ENCODE data around the gene CBY2. TPM values are rescaled to one million over a fixed set of nuclear protein-coding genes. Genes with fewer than 3 reads are reported as not detected.

Gene CBY2
- total RNA-seq, 1 experiment from 2014 or later: not detected

Other genes starting within 250 kb of the CBY2 start
- gene COG3, start 237.4 kb upstream of the CBY2 start, total RNA-seq (2014; rRNA removed; shearing (Covaris generic); ENCODE audit: low replicate concordance): 15.2 and 18.3 TPM in 2 replicates
- gene ERICH6B, start 86.6 kb upstream of the CBY2 start, total RNA-seq (2014; rRNA removed; shearing (Covaris generic); ENCODE audit: low replicate concordance): not detected in 2 replicates
- gene SIAH3, start 149.4 kb downstream of the CBY2 start, total RNA-seq (2014; rRNA removed; shearing (Covaris generic); ENCODE audit: low replicate concordance): not detected in 2 replicates